ENCODE measurements around the gene TSPAN3.

GRCh38 chr15:77097248-77097721, 26.4 kb upstream of the TSPAN3 start:
- no peak for TF ChIP-seq CTCF (IDR thresholded peaks at IDR 0.05)
- TF ChIP-seq EP300 (IDR thresholded peaks at IDR 0.05), result no peak
- TF ChIP-seq POLR2A (IDR thresholded peaks at IDR 0.05), result no peak
- no peak for TF ChIP-seq POLR2AphosphoS5 (IDR thresholded peaks at IDR 0.05)
